Bone marrow (tissue), 2 donors: Measurements from ENCODE around the gene QRICH2.
"Not testable (repeated sequence)": the region's sequence is repeated elsewhere in the genome, so short reads cannot be mapped to it uniquely, and the experiment has no call there.

Experiments used
- DNase-seq, 2 donors: peaks; one replicate each; lab custom pipeline; 2025; lab: John Stamatoyannopoulos, UW

QRICH2 gene, protein sequence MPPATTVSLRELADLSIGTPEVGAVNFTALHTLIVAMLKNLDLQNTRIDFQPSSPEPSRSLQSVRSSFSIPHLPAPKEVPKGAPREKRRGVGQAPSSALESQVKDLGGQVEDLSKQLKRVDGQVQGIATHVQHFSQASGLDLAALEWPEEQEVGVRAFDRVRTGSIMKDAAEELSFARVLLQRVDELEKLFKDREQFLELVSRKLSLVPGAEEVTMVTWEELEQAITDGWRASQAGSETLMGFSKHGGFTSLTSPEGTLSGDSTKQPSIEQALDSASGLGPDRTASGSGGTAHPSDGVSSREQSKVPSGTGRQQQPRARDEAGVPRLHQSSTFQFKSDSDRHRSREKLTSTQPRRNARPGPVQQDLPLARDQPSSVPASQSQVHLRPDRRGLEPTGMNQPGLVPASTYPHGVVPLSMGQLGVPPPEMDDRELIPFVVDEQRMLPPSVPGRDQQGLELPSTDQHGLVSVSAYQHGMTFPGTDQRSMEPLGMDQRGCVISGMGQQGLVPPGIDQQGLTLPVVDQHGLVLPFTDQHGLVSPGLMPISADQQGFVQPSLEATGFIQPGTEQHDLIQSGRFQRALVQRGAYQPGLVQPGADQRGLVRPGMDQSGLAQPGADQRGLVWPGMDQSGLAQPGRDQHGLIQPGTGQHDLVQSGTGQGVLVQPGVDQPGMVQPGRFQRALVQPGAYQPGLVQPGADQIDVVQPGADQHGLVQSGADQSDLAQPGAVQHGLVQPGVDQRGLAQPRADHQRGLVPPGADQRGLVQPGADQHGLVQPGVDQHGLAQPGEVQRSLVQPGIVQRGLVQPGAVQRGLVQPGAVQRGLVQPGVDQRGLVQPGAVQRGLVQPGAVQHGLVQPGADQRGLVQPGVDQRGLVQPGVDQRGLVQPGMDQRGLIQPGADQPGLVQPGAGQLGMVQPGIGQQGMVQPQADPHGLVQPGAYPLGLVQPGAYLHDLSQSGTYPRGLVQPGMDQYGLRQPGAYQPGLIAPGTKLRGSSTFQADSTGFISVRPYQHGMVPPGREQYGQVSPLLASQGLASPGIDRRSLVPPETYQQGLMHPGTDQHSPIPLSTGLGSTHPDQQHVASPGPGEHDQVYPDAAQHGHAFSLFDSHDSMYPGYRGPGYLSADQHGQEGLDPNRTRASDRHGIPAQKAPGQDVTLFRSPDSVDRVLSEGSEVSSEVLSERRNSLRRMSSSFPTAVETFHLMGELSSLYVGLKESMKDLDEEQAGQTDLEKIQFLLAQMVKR (N-terminal part only)

DNA sequence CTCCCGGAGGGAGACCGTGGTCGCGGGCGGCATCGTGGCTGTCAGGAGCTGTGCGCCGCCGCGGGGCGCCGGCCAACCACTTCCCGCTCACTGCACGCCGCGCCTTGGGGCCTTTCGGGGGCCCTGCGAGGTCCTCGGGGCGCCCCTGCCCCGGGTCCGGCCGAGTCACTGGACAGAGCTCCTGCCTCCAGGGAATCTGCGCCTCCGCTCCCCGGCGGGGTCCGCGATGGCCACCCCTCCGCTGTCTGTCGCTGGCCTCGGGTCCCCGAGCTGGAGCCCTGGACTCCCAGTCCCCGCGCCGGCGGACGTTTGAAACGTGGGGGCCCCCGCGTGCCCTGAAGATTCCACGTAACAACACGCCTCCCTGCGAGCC lies at the start of gene QRICH2:
TSS of gene QRICH2 (minus strand) at position 311 of the 373 bp plus-strand sequence. CDS start at position 33, 278 bp downstream.
- DNase-seq, result no peak

DNA sequence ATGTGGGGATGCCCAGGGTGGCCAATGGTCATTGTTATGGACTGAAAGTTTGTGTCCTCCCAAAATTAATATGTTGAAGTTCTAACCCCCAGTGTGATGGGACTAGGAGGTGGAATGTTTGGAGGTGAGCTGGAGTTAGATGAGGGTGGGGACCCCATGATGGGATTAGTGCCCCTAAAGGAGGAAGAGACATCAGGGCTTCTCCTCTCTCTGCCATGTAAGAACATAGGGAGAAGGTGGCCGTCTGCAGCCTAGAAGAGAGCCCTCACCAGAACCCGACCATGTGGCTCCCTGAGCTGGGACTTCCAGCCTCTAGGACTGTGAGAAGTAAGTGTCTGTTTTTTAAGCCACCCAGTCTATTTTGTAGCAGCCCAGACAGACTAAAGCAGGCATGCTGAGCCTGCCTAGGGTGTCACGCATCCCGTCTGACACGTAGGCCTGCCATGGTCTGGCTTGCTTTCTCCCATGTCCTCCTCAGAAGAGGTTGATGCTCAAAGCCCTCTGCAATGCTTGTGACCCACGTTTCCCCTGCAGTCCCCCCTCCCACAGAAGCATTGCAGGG lies 49.6 kb upstream of the QRICH2 start:
- DNase-seq, result no peak

DNA sequence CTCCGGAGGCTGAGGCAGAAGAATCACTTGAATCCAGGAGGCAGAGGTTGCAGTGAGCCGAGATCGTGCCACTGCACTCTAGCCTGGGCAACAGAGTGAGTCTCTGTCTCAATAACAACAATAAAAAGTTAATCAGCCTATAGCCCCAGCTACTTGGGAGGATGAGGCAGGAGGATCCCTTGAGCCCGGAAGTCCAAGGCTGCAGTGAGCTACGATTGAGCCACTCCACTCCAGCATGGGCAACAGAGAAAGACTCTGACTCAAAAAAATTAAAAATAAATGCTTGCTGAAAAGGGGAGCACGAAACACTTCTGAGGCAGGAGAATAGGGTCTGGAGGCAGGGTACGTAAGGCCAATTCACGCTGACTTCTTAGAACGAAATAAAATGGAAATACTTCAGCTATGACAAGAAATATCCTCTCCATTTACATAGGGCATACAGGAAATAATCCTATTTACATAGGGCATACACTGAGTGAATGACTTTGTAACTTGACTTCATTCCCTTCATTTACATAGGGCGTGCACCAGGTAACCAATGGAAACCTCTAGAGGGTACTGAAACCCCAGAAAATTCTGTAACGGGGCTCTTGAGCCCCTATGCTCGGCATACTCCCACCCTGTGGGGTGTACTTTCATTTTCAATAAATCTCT lies 48.9 kb upstream of the QRICH2 start:
- no peak for DNase-seq

DNA sequence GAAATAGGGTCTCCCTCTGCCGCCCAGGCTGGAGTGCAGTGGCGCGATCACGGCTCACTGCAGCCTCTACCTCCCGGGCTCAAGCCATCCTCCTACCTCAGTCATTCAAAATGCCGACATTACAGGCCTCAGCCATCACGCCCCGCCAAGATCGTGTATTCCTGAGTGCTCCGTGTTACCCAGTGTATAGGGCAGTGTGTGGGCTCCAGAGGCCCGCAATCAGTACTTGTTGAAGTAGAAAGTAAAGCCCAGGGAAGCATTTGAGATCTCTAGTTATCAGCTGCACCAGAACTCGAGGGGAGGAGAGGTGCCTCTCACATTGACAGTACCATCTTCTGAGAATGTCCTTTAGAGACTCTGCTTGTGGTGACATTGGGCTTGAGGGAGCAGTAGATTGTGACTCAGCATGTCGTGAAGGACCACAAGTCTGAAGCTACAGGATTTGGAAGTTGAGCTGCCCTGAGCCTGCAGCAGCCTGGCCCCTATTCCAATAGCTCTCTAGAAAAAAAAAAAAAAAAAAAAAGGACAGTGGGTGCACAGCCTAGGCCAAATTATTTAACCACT lies 46.8 kb upstream of the QRICH2 start:
- peak in 1 of 2 donors; percentile 8 for DNase-seq

DNA sequence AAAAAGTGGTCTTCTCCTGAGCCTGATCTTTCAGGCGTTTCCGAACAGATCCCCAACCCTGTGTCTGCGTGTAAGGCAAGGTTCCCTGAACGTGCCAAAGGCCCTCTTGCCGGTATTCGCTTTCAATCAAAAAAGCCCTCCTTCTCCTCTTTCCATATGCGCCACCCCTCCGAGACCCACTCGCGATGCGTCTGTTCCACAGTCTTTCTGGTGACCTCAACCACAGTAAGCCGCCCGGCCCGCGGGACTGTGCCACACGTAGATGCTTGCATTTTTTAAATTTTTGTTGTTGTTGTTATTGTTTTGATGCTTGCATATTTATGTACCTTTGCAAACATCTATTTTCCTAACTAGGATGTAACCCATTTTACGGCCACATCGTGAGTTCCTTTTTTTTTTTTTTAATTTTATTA lies 46.2 kb upstream of the QRICH2 start:
- no peak for DNase-seq

DNA sequence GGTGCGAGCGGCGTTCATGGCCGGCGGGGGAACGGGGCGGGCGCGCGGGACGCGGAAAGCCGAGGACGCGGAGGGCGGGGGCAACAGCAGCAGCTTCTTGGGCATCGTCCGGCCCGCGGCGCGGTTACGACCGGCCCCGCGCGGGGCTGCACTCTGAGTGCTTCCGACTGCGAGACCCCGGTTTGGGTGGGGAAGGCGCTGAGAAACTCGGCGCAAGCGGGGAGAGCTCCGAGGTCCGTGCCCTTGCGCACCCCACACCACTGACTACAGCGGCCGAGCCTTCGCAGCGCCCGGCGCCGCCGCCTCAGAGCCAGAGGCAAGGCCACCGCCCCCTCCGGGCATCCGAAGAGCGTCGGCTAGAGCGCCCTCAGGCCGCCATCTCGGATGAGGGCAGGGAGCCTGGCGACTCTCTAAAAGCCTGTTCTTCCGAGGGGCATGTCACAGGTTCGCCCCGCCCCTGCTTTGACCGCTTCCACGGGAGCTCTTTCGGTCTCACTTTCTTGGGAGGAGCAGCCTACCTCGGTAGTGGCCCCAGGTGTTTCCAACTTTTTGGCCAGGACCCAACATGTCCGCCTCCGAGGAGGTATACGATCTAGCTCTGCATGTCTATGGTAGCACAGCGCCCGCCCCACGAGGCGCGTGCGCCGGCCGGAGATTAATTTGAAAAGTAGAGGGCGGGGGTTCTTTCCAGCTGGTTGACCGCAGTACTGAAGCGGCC lies 45.7 kb upstream of the QRICH2 start, which contains the start of gene PRPSAP1:
TSS of gene PRPSAP1 (minus strand) at position 318 of the 718 bp plus-strand sequence. CDS start at position 105, 213 bp downstream.
- DNase-seq, result peak; percentile 86 to 99

DNA sequence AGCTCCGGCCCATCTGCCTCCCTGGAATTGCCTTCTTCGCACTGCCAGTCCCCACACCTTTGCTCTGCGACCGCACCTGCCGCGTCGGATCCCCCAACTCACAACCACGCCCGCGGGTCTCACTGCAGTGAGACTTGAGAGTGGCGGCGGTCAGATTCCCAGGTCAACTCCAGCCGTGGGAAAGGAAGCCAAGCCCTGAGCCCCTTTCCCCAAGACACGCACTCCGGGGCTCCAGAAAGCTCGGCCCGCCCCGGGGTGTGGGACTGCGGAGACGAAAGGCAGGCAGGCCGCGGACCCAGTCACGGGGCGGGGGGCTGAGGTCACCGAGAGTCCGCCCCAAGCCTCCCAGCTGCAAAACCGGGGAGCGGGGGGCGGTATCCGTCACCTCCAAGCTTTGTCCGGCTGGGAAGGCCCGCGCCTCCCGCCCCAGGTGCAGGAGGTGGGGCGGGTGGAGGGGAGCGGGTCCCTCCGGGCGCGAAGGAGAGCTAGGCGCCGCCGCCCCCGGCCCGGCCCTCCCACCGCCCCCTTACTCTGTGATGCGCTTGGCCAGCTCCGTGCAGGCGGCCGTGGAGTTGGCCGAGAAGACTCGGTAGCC lies 45.0 kb upstream of the QRICH2 start:
- no peak for DNase-seq

DNA sequence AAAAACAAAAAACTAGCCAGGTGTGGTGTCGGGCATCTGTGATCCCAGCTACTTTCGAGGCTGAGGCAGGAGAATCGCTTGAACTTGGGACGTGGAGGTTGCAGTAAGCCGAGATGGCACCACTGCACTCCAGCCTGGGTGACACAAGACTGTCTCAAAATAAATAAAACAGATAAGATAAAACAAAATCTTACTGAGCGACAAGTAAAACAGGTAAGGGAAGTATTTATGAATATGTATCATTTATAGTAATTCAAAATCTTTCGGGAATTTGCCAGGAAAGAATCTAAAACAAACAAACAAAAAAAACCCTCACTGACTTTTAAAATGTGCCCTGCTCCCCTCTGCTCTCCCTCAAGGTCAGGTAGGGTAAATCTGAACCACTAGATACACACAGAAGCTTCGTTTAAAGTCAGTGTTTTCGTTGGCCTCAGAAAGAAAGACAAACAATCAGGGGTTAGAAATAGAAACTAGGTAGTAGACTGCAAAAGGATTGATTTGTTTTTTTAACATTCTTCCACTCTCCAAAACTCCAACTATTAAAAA lies 43.5 kb upstream of the QRICH2 start:
- no peak for DNase-seq

DNA sequence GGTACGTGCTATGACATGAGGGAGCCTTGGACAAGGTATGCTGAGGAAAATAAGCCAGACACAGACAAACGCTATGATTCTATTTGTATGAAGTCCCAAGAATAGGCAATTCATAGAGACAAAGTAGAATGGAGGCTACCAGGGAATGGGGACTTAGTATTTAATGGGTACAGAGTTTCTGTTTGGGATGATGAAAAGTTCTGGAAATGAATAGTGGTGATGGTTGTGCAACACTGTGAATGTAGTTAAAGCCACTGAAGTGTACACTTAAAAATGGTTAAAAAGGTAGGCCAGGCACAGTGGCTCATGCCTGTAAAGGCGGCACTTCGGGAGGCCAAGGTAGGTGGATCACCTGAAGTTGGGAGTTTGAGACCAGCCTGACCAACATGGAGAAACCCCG lies 42.4 kb upstream of the QRICH2 start:
- DNase-seq, result no peak

DNA sequence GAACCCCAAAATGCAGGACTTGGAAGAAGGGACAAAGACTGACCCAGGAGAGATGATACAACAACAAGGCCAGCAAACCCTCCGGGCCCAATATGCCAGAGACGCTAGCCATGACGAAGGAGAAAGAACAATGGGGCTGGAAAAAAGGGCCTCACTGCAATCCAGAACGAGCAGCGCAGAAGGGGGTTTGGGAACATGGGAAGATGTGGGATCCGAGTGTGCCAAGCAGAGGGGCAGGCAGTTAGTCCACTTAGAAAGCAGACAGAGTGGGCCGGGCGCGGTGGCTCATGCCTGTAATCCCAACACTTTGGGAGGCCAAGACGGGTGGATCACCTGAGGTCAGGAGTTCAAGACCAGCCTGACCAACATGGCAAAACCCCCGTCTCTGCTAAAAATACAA lies 38.9 kb upstream of the QRICH2 start:
- DNase-seq, result not testable (repeated sequence)

DNA sequence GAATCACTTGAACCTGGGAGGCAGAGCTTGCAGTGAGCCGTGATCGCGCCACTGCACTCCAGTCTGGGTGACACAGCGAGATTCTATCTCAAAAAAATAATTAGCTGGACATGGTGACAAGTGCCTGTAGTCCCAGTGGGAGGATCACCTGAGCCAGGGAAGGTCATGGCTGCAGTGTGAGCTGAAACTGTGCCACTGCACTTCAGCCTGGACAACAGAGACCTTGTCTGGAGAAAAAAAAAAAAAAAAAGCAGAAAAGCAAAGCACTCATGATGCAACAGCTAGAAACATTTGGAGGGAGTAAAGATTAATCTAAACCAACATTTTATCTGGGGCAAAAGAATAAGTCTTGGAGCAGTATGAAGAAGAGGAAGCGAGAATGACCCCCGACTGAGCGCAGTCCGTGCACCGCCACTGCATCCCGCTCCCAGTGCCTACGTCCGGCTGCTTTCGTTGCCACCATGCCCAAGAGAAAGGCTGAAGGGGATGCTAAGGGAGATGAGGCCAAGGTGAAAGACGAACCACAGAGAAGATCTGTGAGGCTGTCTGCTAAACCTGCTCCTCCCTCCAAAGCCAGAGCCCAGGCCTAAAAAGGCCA lies 37.4 kb upstream of the QRICH2 start:
- DNase-seq, result no peak

DNA sequence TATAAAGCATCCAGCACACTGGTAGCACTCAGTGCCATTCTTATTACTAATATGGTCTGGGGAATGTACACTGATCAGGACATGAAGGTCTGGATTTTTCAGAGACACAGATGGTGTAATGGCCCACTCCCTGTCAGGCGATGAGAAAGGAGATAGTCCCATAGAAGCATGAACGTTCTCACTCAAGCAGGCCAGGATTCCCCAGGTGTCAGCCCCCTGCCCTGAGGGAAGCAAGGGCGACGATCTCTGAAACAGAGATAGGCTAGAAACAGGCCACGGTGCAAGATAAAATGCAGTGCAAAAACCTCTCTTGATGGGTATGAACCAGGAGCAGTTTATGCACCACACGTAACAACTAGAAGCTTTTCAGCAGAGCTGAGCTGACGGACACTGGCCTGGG lies 35.0 kb upstream of the QRICH2 start:
- DNase-seq, result no peak

DNA sequence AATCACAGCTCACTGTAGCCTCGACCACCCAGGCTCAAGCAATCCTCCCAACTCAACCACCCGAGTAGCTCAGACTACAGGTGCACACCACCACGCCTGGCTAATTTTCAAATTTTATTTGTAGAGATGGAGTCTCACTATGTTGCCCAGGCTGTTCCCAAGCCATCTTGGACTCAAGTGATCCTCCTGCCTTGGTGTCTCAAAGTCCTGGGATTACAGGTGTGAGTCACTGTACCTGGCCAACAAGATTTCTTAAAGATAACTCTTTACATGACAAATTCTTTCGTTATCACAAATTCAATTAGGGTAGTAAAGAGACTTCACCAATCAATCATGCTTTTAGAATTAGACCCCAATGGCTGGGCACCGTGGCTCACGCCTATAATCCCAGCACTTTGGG lies 33.2 kb upstream of the QRICH2 start:
- DNase-seq, result no peak

DNA sequence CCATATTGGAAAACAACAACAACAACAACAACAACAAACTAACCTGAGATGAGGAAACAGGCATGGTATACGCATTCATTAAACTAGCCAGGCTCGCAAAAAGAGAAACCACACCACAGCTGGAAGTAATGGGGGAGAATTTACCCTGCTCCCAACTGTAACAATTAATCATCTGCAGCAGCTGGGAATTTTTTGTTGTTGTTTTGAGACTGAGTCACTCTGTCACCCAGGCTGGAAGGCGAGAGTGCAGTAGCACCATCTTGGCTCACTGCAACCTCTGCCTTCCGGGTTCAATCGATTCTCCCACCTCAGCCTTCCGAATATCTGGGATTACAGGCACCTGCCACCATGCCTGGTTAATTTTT lies 29.3 kb upstream of the QRICH2 start:
- no peak for DNase-seq

DNA sequence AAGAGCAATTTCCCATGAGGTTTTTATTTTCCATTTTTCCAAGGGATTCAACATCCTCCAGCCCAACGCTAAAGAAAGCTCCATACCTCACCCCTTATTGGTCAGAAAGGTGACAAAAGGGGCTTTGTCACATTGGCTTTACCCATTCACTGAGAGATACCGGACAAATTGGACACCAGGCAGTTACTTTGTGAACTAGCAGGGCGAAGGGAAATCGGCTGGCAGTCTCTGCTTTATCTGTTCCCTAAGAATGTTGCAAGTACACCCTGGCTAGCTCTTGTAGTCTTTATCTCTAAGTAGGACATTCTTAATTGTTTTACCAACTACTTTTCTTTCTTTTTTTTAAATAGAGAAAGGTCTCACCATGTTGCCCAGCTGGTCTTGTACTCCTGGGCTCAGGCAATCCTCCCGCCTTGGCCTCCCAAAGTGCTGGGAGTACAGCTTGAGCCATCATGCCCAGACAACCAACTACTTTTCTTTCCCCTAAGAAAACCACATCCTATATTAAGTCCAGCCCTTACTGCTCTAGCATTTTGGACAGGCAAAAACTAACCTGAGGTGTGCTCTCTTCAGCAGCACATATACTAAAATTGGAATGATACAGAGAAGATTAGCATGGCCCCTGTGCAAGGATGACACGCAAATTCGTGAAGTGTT lies 28.8 kb upstream of the QRICH2 start:
- no peak for DNase-seq

DNA sequence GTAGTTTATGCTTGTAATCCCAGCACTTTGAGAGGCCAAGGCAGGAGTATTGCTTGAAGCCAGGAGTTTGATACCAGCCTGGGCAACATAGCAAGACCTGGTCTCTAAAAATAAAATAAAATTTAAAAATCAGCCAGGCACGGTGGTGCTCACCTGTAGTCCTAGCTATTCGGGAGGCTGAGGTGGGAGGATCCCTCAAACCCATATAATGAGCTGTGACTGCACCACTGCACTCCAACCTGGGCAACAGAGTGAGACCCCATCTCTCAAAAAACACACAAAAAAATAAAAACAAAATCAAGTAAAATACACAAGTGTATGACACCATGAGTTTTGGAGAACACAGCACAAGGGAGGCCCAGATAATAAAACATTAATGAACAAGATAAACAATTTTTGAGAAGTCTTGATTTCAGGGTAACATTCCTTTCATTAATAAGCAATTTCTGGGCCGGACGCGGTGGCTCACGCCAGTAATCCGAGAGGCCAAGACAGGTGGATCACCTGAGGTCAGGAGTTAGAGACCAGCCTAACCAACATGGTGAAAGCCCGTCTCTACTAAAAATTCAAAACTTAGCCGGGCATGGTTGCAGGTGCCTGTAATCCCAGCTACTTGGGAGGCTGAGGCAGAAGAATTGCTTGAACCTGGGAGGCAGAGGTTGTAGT lies 27.8 kb upstream of the QRICH2 start:
- no peak for DNase-seq

DNA sequence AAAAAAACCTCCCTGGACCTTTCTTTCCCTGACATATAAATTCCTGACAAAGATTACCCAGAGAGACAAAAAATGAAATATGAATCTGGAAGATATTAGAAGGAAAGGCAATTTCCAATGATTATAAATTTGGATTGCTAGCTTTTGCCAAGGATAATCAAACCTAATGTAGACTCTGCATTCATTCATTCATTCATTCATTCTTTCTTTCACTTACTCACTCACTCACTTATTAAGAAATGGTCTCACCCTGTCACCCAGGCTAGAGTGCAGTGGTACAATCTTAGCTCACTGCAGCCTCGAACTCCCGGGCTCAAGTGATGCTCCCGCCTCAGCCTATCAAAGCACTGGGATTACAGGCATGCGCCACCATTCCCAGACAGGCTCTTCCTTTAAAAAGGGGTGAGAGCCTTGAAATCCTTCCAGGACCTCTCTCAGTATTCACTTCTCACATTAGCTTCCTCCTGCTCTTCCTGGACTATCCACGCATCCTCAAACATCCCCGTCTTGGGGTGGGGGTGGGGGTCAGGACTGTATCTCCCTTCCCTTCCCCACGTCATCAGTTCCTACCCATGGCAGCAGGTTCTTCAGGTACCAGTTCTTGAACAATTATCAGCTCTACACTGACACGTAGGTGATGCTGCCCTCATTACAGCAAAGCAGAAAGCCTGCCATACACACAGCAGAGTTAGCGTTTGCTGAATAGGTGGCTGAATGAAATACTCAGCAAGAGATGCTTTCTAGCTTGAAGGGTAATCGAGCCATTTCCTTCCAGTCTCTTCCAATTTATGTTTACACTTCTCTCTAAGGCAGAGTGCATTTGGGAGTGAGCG lies 25.8 kb upstream of the QRICH2 start:
- no peak for DNase-seq
